ENCODE data around the gene CDADC1.

Gene CDADC1

DNA sequence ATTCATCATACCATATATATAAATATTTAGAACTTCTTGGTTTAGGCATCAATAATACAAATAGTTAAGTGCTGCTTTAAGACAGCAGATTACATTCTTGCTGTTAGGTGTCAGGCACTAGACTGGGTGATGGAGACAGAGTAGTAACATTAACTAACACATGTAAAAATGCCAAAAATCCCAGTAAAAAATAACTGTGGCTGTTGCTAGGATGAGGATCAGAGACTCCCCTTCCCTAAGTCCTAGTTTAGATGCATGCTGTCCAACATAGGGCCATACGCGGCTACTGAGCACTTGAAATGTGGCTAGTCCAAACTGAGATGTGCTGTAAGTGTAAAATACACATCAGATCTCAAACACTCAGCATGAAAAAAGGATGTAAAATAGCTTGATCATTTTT lies 94.7 kb downstream of the CDADC1 start:
- Histone ChIP-seq H3K79me2 (ENCODE audit: control insufficient read depth, insufficient read depth, low read length, poor library complexity) (no peaks in the 10 kb centered on the region), H2AK5ac (ENCODE audit: low read length) (no peak overlapping the region), H2BK5ac (ENCODE audit: low read depth, low read length, poor library complexity) (no peak overlapping the region), H3K4me2 (ENCODE audit: low read length) (no peak overlapping the region), H2BK12ac (ENCODE audit: low read length) (no peak overlapping the region), H4K8ac (ENCODE audit: low read depth, low read length) (no peak overlapping the region), H2AFZ (ENCODE audit: insufficient read depth, low read length, poor library complexity) (no peak overlapping the region), H3K4me3 (ENCODE audit: low read depth, low read length) (no peak overlapping the region), H3K4me1 (ENCODE audit: control insufficient read depth in 1 of 2, insufficient read depth in 2 of 2, low read length in 2 of 2) (peaks cover 0 to 2% of the 10 kb centered on the region in 2 experiments), H3K27ac (ENCODE audit: low read depth, low read length) (no peak overlapping the region), H3K23ac (ENCODE audit: low read length) (no peak overlapping the region), H3K9me3 (ENCODE audit: insufficient read depth, low read depth, low read length) (no peaks in the 10 kb centered on the region), H3K14ac (ENCODE audit: low read length) (no peak overlapping the region), H3K36me3 (ENCODE audit: control insufficient read depth in 1 of 2, insufficient read depth in 2 of 2, low read length in 2 of 2) (peaks cover 4% of the 10 kb centered on the region in 2 experiments), H3K79me1 (ENCODE audit: low read length) (no peaks in the 10 kb centered on the region), H3K27me3 (ENCODE audit: insufficient read depth, low read length) (no peaks in the 10 kb centered on the region), H2BK120ac (ENCODE audit: insufficient read depth, low read length, poor library complexity) (no peak overlapping the region), H3K4ac (ENCODE audit: low read depth, low read length) (no peak overlapping the region), H4K12ac (ENCODE audit: low read depth, low read length) (no peak overlapping the region), H3K18ac (ENCODE audit: low read length) (no peak overlapping the region), H3K9ac (ENCODE audit: low read length) (no peak overlapping the region), H4K91ac (ENCODE audit: low read depth, low read length) (no peak overlapping the region)
- WGBS (ENCODE audit: extremely low coverage, insufficient coverage, insufficient read length): no CpG with 5 or more reads among the region's 2 CpGs
- DNase-seq: no peak
